Suprapubic skin (tissue), 4 donors: ENCODE measurements around the gene NPHP4. TPM values are rescaled to one million over a fixed set of nuclear protein-coding genes. Genes with fewer than 3 reads are reported as not detected.
"Not testable (repeated sequence)": the region's sequence is repeated elsewhere in the genome, so short reads cannot be mapped to it uniquely, and the experiment has no call there.

ENCODE experiments used
- DNase-seq, 2 donors: peaks; one replicate each; pipeline ENCODE4 v3.0.0-alpha.2; 2019; ENCODE audit warnings: low spot score in 2 of 2
- H3K27ac ChIP-seq: fragments of 200-600 bp; sonication (generic); one replicate; pipeline ENCODE4 v1.5.1; 2019
- H3K27me3 ChIP-seq: fragments of 200-600 bp; sonication (generic); one replicate; pipeline ENCODE4 v1.5.1; 2019
- H3K36me3 ChIP-seq: fragments of 200-600 bp; sonication (generic); one replicate; pipeline ENCODE4 v1.5.1; 2019
- H3K4me1 ChIP-seq: fragments of 200-600 bp; sonication (generic); one replicate; pipeline ENCODE4 v1.5.1; 2019
- H3K4me3 ChIP-seq: fragments of 200-600 bp; sonication (generic); one replicate; pipeline ENCODE4 v1.5.1; 2019; ENCODE audit warnings: mild to moderate bottlenecking
- H3K9me3 ChIP-seq: fragments of 200-600 bp; sonication (generic); one replicate; pipeline ENCODE4 v1.5.1; 2019
- CTCF ChIP-seq, 2 donors: fragments of 200-600 bp in 1 of 2; fragments of 450-650 bp in 1 of 2; sonication (generic) in 1 of 2; IDR thresholded peaks; one replicate each; pipeline ENCODE4 v1.5.1; 2016 to 2019; ENCODE audit warnings: antibody characterized with exemption in 2 of 2, mild to moderate bottlenecking in 1 of 2, moderate library complexity in 1 of 2
- EP300 ChIP-seq: sonication (generic); formaldehyde crosslinking; IDR thresholded peaks from one replicate; pipeline ENCODE4 v1.6.1; 2017; ENCODE audit warnings: antibody characterized with exemption
- POLR2A ChIP-seq, 2 donors: fragments of 450-650 bp; IDR thresholded peaks; one replicate each; pipeline ENCODE4 v1.6.1; 2017; ENCODE audit warnings: antibody characterized with exemption in 2 of 2, mild to moderate bottlenecking in 2 of 2, moderate library complexity in 2 of 2
- POLR2AphosphoS5 ChIP-seq, 3 donors: sonication (generic); formaldehyde crosslinking; IDR thresholded peaks; one replicate each; pipeline ENCODE4 v1.6.1; 2017; ENCODE audit warnings: antibody characterized with exemption in 3 of 3
- WGBS: methylation state at CpG from one replicate; pipeline ENCODE4 v1.1.5; 2018; 5-methylcytosine and 5-hydroxymethylcytosine counted together
- total RNA-seq, 4 donors: library from RNA; depleted of rRNA; stranded (reverse); fragments of >200 nt; gene quantifications; one replicate each; pipeline ENCODE4 v1.1.0, GENCODE V29; 2016

Gene NPHP4
- total RNA-seq, 4 donors from 2014 or later, result 26.3 to 33.7 (median 29.1) TPM

GRCh38 chr1:6022193-6022592 lies 30.0 kb upstream of the NPHP4 start:
- no peak overlapping the region for H3K27ac ChIP-seq
- H3K36me3 ChIP-seq, result no peaks in the 10 kb centered on the region
- DNase-seq, result no peak
- TF ChIP-seq POLR2A (IDR thresholded peaks at IDR 0.05) (no peak), POLR2AphosphoS5 (IDR thresholded peaks at IDR 0.05) (no peak), EP300 (no peak), CTCF (IDR thresholded peaks at IDR 0.05) (no peak)
- H3K27me3 ChIP-seq, result peaks cover 9% of the 10 kb centered on the region
- H3K4me3 ChIP-seq, result no peak overlapping the region
- H3K9me3 ChIP-seq, result no peaks in the 10 kb centered on the region
- WGBS, result 86% methylated on average over 4 of the region's 4 CpGs
- peaks cover 24% of the 10 kb centered on the region for H3K4me1 ChIP-seq

- peaks cover under 1% of the 10 kb centered on the region for H3K27me3 ChIP-seq
- no peak overlapping the region for H3K27ac ChIP-seq
- H3K36me3 ChIP-seq, result no peaks in the 10 kb centered on the region
- no peaks in the 10 kb centered on the region for H3K9me3 ChIP-seq
- DNase-seq, result no peak
- WGBS, result 57% methylated on average over 15 of the region's 15 CpGs
- TF ChIP-seq POLR2AphosphoS5 (IDR thresholded peaks at IDR 0.05), result no peak
- TF ChIP-seq CTCF (IDR thresholded peaks at IDR 0.05), result no peak
- no peak for TF ChIP-seq POLR2A (IDR thresholded peaks at IDR 0.05)
- no peak for TF ChIP-seq EP300
- peaks cover 19% of the 10 kb centered on the region for H3K4me1 ChIP-seq
- H3K4me3 ChIP-seq, result no peak overlapping the region
Observed at GRCh38 chr1:6019166-6019845, 27.1 kb upstream of the NPHP4 start.

GRCh38 chr1:6017654-6018053 lies 25.4 kb upstream of the NPHP4 start:
- 55% methylated on average over 7 of the region's 7 CpGs for WGBS
- not testable (repeated sequence) for H3K4me3 ChIP-seq, H3K36me3 ChIP-seq, DNase-seq, H3K27ac ChIP-seq, H3K9me3 ChIP-seq, H3K27me3 ChIP-seq
- peaks cover 19% of the 10 kb centered on the region for H3K4me1 ChIP-seq

- no peaks in the 10 kb centered on the region for H3K36me3 ChIP-seq
- H3K9me3 ChIP-seq, result no peaks in the 10 kb centered on the region
- peaks cover 19% of the 10 kb centered on the region for H3K4me1 ChIP-seq
- TF ChIP-seq EP300 (no peak), POLR2AphosphoS5 (IDR thresholded peaks at IDR 0.05) (no peak), CTCF (IDR thresholded peaks at IDR 0.05) (no peak), POLR2A (IDR thresholded peaks at IDR 0.05) (no peak)
- H3K27ac ChIP-seq, result peak overlapping the region; percentile 46
- no peak for DNase-seq
- 75% methylated on average over 21 of the region's 21 CpGs for whole genome bisulfite sequencing
- H3K4me3 ChIP-seq, result no peak overlapping the region
- no peaks in the 10 kb centered on the region for H3K27me3 ChIP-seq
Observed at GRCh38 chr1:6016191-6016865, 24.1 kb upstream of the NPHP4 start.

- Histone ChIP-seq H3K27me3 (no peaks in the 10 kb centered on the region), H3K4me1 (peaks cover 19% of the 10 kb centered on the region), H3K4me3 (no peak overlapping the region), H3K27ac (peak overlapping the region; percentile 59), H3K9me3 (no peaks in the 10 kb centered on the region), H3K36me3 (no peaks in the 10 kb centered on the region)
- no peak for DNase-seq
- WGBS, result 87% methylated on average over 16 of the region's 19 CpGs
- TF ChIP-seq POLR2AphosphoS5 (IDR thresholded peaks at IDR 0.05), result no peak
- TF ChIP-seq POLR2A (IDR thresholded peaks at IDR 0.05), result no peak
- no peak for TF ChIP-seq EP300
Observed at GRCh38 chr1:6014130-6014999, 22.1 kb upstream of the NPHP4 start.

GRCh38 chr1:6013491-6013890 lies 21.3 kb upstream of the NPHP4 start:
- Histone ChIP-seq H3K27ac (peak overlapping the region; percentile 47), H3K36me3 (no peaks in the 10 kb centered on the region), H3K4me3 (no peak overlapping the region), H3K4me1 (peaks cover 19% of the 10 kb centered on the region), H3K27me3 (no peaks in the 10 kb centered on the region), H3K9me3 (no peaks in the 10 kb centered on the region)
- WGBS, result 95% methylated on average over 12 of the region's 12 CpGs
- DNase-seq, result no peak
- TF ChIP-seq EP300 (no peak), CTCF (IDR thresholded peaks at IDR 0.05) (no peak), POLR2A (IDR thresholded peaks at IDR 0.05) (no peak), POLR2AphosphoS5 (IDR thresholded peaks at IDR 0.05) (no peak)
